ENCODE data around the gene CNTNAP2.

- no peak for TF ChIP-seq CTCF (IDR thresholded peaks at IDR 0.05 in 4 of 5, conservative IDR thresholded peaks at IDR 0.05 in 1 of 5)
- no peak for TF ChIP-seq POLR2A (IDR thresholded peaks at IDR 0.05)
Observed at GRCh38 chr7:148182264-148182663, 2065.7 kb downstream of the CNTNAP2 start.

Data from gastrocnemius medialis (tissue), 4 donors.